Liver (tissue), 9 donors: ENCODE results near the gene TMEM150A. TPM values are rescaled to one million over a fixed set of nuclear protein-coding genes. Genes with fewer than 3 reads are reported as not detected.

Experiments used
- DNase-seq: peaks from one replicate; pipeline ENCODE4 v3.0.0-alpha.2; 2017; ENCODE audit warnings: low spot score
- H3K27ac ChIP-seq, 2 donors: one replicate each; pipeline ENCODE4 v1.7.0; 2013; ENCODE audit warnings: inconsistent platforms in 2 of 2, low read length in 2 of 2, control low read depth in 1 of 2, low read depth in 1 of 2, mild to moderate bottlenecking in 1 of 2
- H3K27me3 ChIP-seq, 4 donors: one replicate each; pipeline versions ENCODE4 v1.6.1 to v1.7.0; 2013; ENCODE audit warnings: low read length in 3 of 4, inconsistent platforms in 1 of 4, mild to moderate bottlenecking in 1 of 4, moderate library complexity in 1 of 4; ENCODE audit not compliant: control insufficient read depth in 4 of 4, insufficient read depth in 4 of 4
- H3K36me3 ChIP-seq, 4 donors: one replicate each; pipeline versions ENCODE4 v1.6.1 to v1.7.0; 2013; ENCODE audit warnings: low read length in 3 of 4, mild to moderate bottlenecking in 3 of 4, low read depth in 1 of 4, moderate library complexity in 1 of 4; ENCODE audit not compliant: control insufficient read depth in 4 of 4, insufficient read depth in 3 of 4
- H3K4me1 ChIP-seq, 4 donors: one replicate each; pipeline versions ENCODE4 v1.6.1 to v1.7.0; 2013; ENCODE audit warnings: low read length in 3 of 4, mild to moderate bottlenecking in 3 of 4, moderate library complexity in 1 of 4; ENCODE audit not compliant: control insufficient read depth in 4 of 4, insufficient read depth in 4 of 4
- H3K4me3 ChIP-seq, 3 donors: one replicate each; pipeline versions ENCODE4 v1.6.1 to v1.7.0; 2013; ENCODE audit warnings: low read length in 3 of 3, control low read depth in 1 of 3, low read depth in 1 of 3, mild to moderate bottlenecking in 1 of 3
- H3K9ac ChIP-seq, 2 donors: one replicate each; pipeline ENCODE4 v1.7.0; 2013; ENCODE audit warnings: low read length in 2 of 2, mild to moderate bottlenecking in 2 of 2, moderate library complexity in 2 of 2, control low read depth in 1 of 2, low read depth in 1 of 2
- H3K9me3 ChIP-seq, 4 donors: one replicate each; pipeline versions ENCODE4 v1.6.1 to v1.7.0; 2013; ENCODE audit warnings: low read length in 3 of 4; ENCODE audit not compliant: control insufficient read depth in 4 of 4
- EGR1 ChIP-seq, 2 donors: IDR thresholded peaks; 2 replicates each; pipeline ENCODE4 v1.6.1; 2016 to 2018; ENCODE audit warnings: antibody characterized with exemption in 2 of 2, low read depth in 2 of 2
- FOXA1 ChIP-seq: IDR thresholded peaks from 2 replicates; pipeline ENCODE4 v1.6.1; 2016; ENCODE audit warnings: antibody characterized with exemption
- FOXA2 ChIP-seq: IDR thresholded peaks from 2 replicates; pipeline ENCODE4 v1.6.1; 2016; ENCODE audit warnings: antibody characterized with exemption
- GABPA ChIP-seq, 2 donors: IDR thresholded peaks in 1 of 2; conservative IDR thresholded peaks in 1 of 2; 2 replicates each; pipeline ENCODE4 v1.6.1; 2016; ENCODE audit warnings: antibody characterized with exemption in 2 of 2, mild to moderate bottlenecking in 1 of 2, moderate library complexity in 1 of 2
- HNF4A ChIP-seq, 2 donors: conservative IDR thresholded peaks; 2 replicates each; pipeline ENCODE4 v1.6.1; 2016; ENCODE audit warnings: antibody characterized with exemption in 2 of 2, mild to moderate bottlenecking in 2 of 2
- HNF4G ChIP-seq: IDR thresholded peaks from 2 replicates; pipeline ENCODE4 v1.6.1; 2016; ENCODE audit warnings: antibody characterized with exemption
- JUND ChIP-seq, 2 donors: IDR thresholded peaks; 2 replicates each; pipeline ENCODE4 v1.6.1; 2016; ENCODE audit warnings: antibody characterized with exemption in 2 of 2
- NR2F2 ChIP-seq: IDR thresholded peaks from 2 replicates; pipeline ENCODE4 v1.6.1; 2016; ENCODE audit warnings: antibody characterized with exemption
- RAD21 ChIP-seq, 2 donors: IDR thresholded peaks; 2 replicates each; pipeline ENCODE4 v1.6.1; 2016; ENCODE audit warnings: antibody characterized with exemption in 2 of 2, mild to moderate bottlenecking in 2 of 2
- RXRA ChIP-seq, 2 donors: IDR thresholded peaks; 2 replicates each; pipeline ENCODE4 v1.6.1; 2017 to 2018; ENCODE audit warnings: antibody characterized with exemption in 2 of 2, mild to moderate bottlenecking in 1 of 2
- SP1 ChIP-seq: IDR thresholded peaks from 2 replicates; pipeline ENCODE4 v1.6.1; 2018; ENCODE audit warnings: antibody characterized with exemption, mild to moderate bottlenecking
- TAF1 ChIP-seq: conservative IDR thresholded peaks from 2 replicates; pipeline ENCODE4 v1.6.1; 2016; ENCODE audit warnings: antibody characterized with exemption, mild to moderate bottlenecking
- YY1 ChIP-seq: IDR thresholded peaks from 2 replicates; pipeline ENCODE4 v1.6.1; 2016; ENCODE audit warnings: antibody characterized with exemption, mild to moderate bottlenecking
- WGBS: extraction: QIAGEN DNeasy Blood & Tissue Kit; methylation state at CpG from one replicate; pipeline ENCODE4 v1.1.7; 2013; 5-methylcytosine and 5-hydroxymethylcytosine counted together
- polyA plus RNA-seq, 2 donors: library from polyadenylated mRNA; stranded (reverse) in 1 of 2; unstranded in 1 of 2; fragments of 200-250 nt in 1 of 2; fragments of >200 nt in 1 of 2; fragmentation: Nextera tagmentation in 1 of 2; extraction: Ambion mirVana in 1 of 2; gene quantifications; one replicate each; pipeline versions ENCODE4 v1.2.1 to v1.2.3, GENCODE V29; 2013 to 2015
- total RNA-seq, 2 donors: library from RNA; depleted of rRNA; stranded (reverse); fragments of >200 nt; gene quantifications; one replicate each; pipeline ENCODE4 v1.2.3, GENCODE V29; 2014
- TF ChIP-seq, protein P1 (sequence below): IDR thresholded peaks from 2 replicates; pipeline ENCODE4 v1.6.1; 2016; ENCODE audit warnings: antibody characterized with exemption
- TF ChIP-seq, protein P2 (sequence below): fragments of 150-350 bp; IDR thresholded peaks from 2 replicates; pipeline ENCODE4 v1.5.1; 2017; ENCODE audit warnings: improper control_type of control experiment, low read depth, low read length; ENCODE audit not compliant: missing input control
- TF ChIP-seq, protein P3 (sequence below): IDR thresholded peaks from 2 replicates; pipeline ENCODE4 v1.6.1; 2016; ENCODE audit warnings: antibody characterized with exemption
- TF ChIP-seq, protein P4 (sequence below): IDR thresholded peaks from 2 replicates; pipeline ENCODE4 v1.6.1; 2016; ENCODE audit warnings: antibody characterized with exemption
- TF ChIP-seq, protein P5 (sequence below): IDR thresholded peaks from 2 replicates; pipeline ENCODE4 v1.6.1; 2016; ENCODE audit warnings: antibody characterized with exemption, mild to moderate bottlenecking
- donor health status: healthy.
- donor health status: healthy.
- donor health status: healthy.
- donor health status: healthy.
- donor health status: healthy.

The TMEM150A gene
- total and polyA plus RNA-seq, 4 donors: 13.1 to 32.5 (median 24.6) TPM

DNA sequence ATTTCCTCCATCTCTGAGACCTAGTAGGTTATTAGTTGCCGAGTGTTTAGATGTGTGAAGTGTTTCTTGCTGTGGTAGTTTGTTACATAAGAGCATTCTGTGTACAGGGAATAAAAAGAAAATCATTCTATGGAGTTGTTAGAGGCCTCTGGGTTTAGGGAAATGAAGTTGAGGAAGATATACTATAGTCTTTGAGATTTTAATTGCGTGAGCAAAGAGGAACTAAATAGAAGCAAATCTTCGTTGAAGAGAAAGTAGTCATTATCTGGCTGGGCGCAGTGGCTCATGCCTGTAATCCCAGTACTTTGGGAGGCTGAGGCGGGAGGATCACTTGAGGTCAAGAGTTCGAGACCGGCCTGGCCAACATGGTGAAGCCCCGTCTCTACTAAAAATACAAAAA, 32.5 kb upstream of the TMEM150A start:
- Histone ChIP-seq H3K27ac (no peak overlapping the region), H3K4me1 (no peaks in the 10 kb centered on the region)
- 88% methylated on average over 8 of the region's 8 CpGs for WGBS

DNA sequence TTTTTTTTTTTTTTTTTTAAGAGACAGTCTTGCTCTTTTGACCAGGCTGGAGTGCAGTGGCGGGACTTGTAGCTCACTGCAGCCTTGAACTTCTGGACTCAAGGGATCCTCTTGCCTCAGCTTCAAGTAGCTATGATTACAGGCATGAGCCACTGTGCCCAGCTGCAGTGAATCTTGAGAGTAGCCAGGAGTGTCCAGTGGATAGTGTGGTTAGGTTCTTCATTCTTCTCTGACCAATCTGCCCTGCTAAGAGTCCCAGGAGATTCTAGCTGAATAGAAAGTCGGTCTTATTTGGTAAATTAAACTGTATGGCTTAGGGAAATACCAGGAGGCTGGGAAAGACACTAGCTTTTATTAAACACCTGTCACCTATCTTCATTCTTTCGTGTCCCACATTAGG, 28.8 kb upstream of the TMEM150A start:
- H3K4me1 ChIP-seq: no peaks in the 10 kb centered on the region
- no peak overlapping the region for H3K9ac ChIP-seq
- 93% methylated on average over 3 of the region's 3 CpGs for WGBS
- TF ChIP-seq HNF4G (no peak), HNF4A (conservative IDR thresholded peaks at IDR 0.05) (no peak), SP1 (no peak), RAD21 (IDR thresholded peaks at IDR 0.05) (no peak), GABPA (IDR thresholded peaks at IDR 0.05 in 1 of 2, conservative IDR thresholded peaks at IDR 0.05 in 1 of 2) (no peak), FOXA1 (no peak), EGR1 (IDR thresholded peaks at IDR 0.05; ENCODE audit: low read depth in 2 of 2) (no peak), NR2F2 (no peak), TAF1 (no peak), RXRA (IDR thresholded peaks at IDR 0.05) (no peak)
- TF ChIP-seq, protein P1, sequence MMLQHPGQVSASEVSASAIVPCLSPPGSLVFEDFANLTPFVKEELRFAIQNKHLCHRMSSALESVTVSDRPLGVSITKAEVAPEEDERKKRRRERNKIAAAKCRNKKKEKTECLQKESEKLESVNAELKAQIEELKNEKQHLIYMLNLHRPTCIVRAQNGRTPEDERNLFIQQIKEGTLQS: no peak
- TF ChIP-seq, protein P2, sequence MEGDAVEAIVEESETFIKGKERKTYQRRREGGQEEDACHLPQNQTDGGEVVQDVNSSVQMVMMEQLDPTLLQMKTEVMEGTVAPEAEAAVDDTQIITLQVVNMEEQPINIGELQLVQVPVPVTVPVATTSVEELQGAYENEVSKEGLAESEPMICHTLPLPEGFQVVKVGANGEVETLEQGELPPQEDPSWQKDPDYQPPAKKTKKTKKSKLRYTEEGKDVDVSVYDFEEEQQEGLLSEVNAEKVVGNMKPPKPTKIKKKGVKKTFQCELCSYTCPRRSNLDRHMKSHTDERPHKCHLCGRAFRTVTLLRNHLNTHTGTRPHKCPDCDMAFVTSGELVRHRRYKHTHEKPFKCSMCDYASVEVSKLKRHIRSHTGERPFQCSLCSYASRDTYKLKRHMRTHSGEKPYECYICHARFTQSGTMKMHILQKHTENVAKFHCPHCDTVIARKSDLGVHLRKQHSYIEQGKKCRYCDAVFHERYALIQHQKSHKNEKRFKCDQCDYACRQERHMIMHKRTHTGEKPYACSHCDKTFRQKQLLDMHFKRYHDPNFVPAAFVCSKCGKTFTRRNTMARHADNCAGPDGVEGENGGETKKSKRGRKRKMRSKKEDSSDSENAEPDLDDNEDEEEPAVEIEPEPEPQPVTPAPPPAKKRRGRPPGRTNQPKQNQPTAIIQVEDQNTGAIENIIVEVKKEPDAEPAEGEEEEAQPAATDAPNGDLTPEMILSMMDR: no peak
- no peak overlapping the region for H3K27ac ChIP-seq
- no peaks in the 10 kb centered on the region for H3K9me3 ChIP-seq
- H3K4me3 ChIP-seq: no peak overlapping the region
- H3K36me3 ChIP-seq: peaks cover 7 to 67% (median 51%) of the 10 kb centered on the region in 4 donors
- H3K27me3 ChIP-seq: no peaks in the 10 kb centered on the region
- DNase-seq: no peak

More for the DNA sequence above, 32.5 kb upstream of the TMEM150A start:
- DNase-seq: no peak
- TF ChIP-seq FOXA1 (no peak), EGR1 (IDR thresholded peaks at IDR 0.05; ENCODE audit: low read depth in 2 of 2) (no peak), FOXA2 (no peak), NR2F2 (no peak), SP1 (no peak), HNF4G (no peak), TAF1 (no peak), RXRA (IDR thresholded peaks at IDR 0.05) (no peak), YY1 (no peak), HNF4A (conservative IDR thresholded peaks at IDR 0.05) (no peak), JUND (IDR thresholded peaks at IDR 0.05) (no peak), RAD21 (IDR thresholded peaks at IDR 0.05) (no peak)
- TF ChIP-seq, protein P3, sequence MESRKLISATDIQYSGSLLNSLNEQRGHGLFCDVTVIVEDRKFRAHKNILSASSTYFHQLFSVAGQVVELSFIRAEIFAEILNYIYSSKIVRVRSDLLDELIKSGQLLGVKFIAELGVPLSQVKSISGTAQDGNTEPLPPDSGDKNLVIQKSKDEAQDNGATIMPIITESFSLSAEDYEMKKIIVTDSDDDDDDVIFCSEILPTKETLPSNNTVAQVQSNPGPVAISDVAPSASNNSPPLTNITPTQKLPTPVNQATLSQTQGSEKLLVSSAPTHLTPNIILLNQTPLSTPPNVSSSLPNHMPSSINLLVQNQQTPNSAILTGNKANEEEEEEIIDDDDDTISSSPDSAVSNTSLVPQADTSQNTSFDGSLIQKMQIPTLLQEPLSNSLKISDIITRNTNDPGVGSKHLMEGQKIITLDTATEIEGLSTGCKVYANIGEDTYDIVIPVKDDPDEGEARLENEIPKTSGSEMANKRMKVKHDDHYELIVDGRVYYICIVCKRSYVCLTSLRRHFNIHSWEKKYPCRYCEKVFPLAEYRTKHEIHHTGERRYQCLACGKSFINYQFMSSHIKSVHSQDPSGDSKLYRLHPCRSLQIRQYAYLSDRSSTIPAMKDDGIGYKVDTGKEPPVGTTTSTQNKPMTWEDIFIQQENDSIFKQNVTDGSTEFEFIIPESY: no peak
- TF ChIP-seq, protein P2: no peak
- TF ChIP-seq, protein P4, sequence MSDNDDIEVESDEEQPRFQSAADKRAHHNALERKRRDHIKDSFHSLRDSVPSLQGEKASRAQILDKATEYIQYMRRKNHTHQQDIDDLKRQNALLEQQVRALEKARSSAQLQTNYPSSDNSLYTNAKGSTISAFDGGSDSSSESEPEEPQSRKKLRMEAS: no peak
- TF ChIP-seq, protein P5, sequence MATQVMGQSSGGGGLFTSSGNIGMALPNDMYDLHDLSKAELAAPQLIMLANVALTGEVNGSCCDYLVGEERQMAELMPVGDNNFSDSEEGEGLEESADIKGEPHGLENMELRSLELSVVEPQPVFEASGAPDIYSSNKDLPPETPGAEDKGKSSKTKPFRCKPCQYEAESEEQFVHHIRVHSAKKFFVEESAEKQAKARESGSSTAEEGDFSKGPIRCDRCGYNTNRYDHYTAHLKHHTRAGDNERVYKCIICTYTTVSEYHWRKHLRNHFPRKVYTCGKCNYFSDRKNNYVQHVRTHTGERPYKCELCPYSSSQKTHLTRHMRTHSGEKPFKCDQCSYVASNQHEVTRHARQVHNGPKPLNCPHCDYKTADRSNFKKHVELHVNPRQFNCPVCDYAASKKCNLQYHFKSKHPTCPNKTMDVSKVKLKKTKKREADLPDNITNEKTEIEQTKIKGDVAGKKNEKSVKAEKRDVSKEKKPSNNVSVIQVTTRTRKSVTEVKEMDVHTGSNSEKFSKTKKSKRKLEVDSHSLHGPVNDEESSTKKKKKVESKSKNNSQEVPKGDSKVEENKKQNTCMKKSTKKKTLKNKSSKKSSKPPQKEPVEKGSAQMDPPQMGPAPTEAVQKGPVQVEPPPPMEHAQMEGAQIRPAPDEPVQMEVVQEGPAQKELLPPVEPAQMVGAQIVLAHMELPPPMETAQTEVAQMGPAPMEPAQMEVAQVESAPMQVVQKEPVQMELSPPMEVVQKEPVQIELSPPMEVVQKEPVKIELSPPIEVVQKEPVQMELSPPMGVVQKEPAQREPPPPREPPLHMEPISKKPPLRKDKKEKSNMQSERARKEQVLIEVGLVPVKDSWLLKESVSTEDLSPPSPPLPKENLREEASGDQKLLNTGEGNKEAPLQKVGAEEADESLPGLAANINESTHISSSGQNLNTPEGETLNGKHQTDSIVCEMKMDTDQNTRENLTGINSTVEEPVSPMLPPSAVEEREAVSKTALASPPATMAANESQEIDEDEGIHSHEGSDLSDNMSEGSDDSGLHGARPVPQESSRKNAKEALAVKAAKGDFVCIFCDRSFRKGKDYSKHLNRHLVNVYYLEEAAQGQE: no peak
- H3K4me3 ChIP-seq: no peak overlapping the region
- no peaks in the 10 kb centered on the region for H3K9me3 ChIP-seq
- no peak overlapping the region for H3K9ac ChIP-seq
- no peaks in the 10 kb centered on the region for H3K27me3 ChIP-seq
- peaks cover 8 to 75% (median 62%) of the 10 kb centered on the region in 4 donors for H3K36me3 ChIP-seq
